Ovary (tissue), 3 donors: ENCODE results near the gene TRPV4.

ENCODE experiments used
- EP300 ChIP-seq: sonication (generic); formaldehyde crosslinking; IDR thresholded peaks from one replicate; pipeline ENCODE4 v1.6.1; 2017; ENCODE audit warnings: antibody characterized with exemption
- POLR2A ChIP-seq: fragments of 450-650 bp; IDR thresholded peaks from one replicate; pipeline ENCODE4 v1.6.1; 2017; ENCODE audit warnings: antibody characterized with exemption, mild to moderate bottlenecking, moderate library complexity
- TF ChIP-seq, protein P1 (sequence below), 3 donors: fragments of 450-650 bp in 2 of 3; fragments of 200-600 bp in 1 of 3; IDR thresholded peaks; one replicate each; pipeline versions ENCODE4 v1.5.1 to v1.8.0; 2016 to 2022; ENCODE audit warnings: antibody characterized with exemption in 3 of 3, mild to moderate bottlenecking in 1 of 3
- donor health status: DM: no; HTN: no; CAD: no.

DNA sequence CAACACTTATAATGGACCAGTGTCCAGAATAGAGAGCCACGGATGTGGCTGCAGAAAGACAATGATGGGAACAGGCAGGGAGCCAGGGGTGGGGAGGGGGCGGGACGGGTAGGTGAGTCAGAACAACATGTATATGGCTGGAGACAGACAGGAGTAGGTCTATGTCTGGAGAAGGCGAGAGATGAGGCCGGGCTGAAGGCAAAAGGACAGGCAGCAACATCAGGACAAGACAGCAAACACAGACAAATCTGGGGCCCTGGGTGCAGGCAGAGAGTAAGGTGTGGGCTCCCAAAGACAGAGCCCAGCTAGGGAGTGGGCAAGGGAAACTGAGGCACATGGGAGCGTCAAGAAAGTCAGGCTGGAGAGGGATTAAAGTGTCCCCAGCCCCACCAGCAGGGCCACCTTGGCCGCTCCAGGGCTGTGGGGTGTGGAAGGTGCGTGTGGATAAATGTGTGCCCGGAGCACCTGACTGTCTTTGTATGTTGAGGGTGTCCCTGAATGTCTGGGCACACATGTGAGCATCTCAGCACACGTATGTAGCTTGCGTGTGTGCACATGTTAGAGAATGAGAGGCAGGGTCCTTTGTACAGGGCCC, 75.4 kb downstream of the TRPV4 start:
- TF ChIP-seq, protein P1, sequence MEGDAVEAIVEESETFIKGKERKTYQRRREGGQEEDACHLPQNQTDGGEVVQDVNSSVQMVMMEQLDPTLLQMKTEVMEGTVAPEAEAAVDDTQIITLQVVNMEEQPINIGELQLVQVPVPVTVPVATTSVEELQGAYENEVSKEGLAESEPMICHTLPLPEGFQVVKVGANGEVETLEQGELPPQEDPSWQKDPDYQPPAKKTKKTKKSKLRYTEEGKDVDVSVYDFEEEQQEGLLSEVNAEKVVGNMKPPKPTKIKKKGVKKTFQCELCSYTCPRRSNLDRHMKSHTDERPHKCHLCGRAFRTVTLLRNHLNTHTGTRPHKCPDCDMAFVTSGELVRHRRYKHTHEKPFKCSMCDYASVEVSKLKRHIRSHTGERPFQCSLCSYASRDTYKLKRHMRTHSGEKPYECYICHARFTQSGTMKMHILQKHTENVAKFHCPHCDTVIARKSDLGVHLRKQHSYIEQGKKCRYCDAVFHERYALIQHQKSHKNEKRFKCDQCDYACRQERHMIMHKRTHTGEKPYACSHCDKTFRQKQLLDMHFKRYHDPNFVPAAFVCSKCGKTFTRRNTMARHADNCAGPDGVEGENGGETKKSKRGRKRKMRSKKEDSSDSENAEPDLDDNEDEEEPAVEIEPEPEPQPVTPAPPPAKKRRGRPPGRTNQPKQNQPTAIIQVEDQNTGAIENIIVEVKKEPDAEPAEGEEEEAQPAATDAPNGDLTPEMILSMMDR (IDR thresholded peaks at IDR 0.05): no peak
- TF ChIP-seq POLR2A (no peak), EP300 (no peak)
